GM10266 (cell line): ENCODE data around the gene PLPPR2.
A peak's percentile ranks its signal among the peaks of the same experiment; 100 is the strongest.
"Not testable (repeated sequence)": the region's sequence is repeated elsewhere in the genome, so short reads cannot be mapped to it uniquely, and the experiment has no call there.

Source experiments
- DNase-seq: peaks from one replicate; pipeline ENCODE4 v3.0.0; 2012; ENCODE audit errors: extremely low spot score
- TF ChIP-seq, protein P1 (sequence below): IDR thresholded peaks from 2 replicates; pipeline ENCODE4 v1.5.1; 2012; ENCODE audit warnings: mild to moderate bottlenecking, low read depth; ENCODE audit not compliant: control insufficient read depth, insufficient read depth; ENCODE audit errors: missing control alignments

PLPPR2 gene

DNA sequence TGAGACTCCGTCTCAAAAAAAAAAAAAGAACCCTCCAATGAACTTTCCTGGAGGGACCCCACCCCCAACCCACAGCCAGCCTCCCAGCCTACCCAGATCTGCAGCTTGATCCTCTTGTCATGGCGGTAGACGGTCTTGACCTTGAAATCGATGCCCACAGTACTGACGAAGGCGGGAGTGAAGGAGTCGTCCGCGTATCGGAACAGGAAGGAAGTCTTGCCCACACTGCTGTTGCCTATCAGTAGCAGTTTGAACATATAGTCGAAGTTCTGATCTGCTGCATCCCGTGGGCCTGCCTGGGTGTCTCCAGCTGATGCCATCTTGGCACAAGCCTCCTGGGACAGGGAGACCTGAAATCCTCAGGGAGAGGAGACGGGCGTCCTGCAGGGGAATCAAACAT lies 18.2 kb upstream of the PLPPR2 start:
- no peak for DNase-seq

DNA sequence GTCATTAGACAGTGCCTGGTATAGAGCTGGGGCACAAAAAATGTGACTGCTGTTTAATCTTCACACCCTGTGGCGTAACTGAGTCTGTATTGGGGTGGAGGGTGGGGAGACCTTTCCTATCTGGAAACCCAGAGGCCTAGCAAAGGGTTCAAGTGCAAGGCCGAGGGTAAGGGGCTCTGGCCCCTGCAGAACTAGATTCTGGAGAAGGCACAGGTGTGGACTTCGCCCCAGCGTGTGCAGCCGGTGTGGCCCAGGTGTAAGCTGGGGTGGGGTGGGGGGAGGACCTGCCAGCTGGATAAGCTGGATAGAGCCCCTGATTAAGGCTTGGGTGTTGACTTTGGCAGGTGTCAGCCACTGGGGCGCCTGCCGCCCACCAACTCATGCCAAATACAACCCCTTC lies 17.1 kb upstream of the PLPPR2 start:
- TF ChIP-seq, protein P1, sequence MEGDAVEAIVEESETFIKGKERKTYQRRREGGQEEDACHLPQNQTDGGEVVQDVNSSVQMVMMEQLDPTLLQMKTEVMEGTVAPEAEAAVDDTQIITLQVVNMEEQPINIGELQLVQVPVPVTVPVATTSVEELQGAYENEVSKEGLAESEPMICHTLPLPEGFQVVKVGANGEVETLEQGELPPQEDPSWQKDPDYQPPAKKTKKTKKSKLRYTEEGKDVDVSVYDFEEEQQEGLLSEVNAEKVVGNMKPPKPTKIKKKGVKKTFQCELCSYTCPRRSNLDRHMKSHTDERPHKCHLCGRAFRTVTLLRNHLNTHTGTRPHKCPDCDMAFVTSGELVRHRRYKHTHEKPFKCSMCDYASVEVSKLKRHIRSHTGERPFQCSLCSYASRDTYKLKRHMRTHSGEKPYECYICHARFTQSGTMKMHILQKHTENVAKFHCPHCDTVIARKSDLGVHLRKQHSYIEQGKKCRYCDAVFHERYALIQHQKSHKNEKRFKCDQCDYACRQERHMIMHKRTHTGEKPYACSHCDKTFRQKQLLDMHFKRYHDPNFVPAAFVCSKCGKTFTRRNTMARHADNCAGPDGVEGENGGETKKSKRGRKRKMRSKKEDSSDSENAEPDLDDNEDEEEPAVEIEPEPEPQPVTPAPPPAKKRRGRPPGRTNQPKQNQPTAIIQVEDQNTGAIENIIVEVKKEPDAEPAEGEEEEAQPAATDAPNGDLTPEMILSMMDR = no peak
- no peak for DNase-seq

More for the DNA sequence above, 18.2 kb upstream of the PLPPR2 start:
- TF ChIP-seq, protein P1 = no peak

DNA sequence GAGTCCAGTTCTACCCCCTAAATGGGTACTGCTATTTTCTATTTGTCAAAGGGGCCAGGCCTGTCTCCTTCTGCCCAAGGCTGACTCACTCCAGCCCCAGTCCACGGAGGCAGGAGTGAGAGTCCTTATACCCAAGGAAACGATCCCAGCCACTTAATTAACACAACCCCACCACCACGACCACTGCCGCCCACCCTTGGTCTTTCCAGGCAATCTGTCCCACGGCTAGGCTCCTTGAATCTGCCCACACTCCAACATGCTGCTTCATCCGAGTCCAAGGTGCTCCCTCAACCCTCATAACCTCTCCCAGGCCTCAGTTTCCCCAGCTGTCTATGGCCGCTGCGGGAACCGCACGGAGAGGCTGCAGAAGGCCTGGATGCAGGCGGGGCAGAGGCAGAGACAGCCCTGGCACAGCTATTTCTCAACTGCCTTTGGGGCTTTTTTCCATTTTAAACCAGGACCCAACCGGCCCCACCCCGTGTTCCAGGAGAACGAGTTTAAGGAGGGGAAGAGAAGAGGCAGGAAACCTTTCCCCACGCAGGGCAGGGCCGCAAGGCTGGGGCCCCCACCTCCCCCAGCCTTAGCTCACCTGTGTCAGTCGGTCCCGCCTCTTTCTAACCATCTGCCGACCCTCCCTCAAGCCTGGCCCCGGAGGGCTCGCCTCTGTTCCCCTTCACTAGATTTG lies 16.5 kb upstream of the PLPPR2 start:
- no peak for DNase-seq
- TF ChIP-seq, protein P1 = no peak

DNA sequence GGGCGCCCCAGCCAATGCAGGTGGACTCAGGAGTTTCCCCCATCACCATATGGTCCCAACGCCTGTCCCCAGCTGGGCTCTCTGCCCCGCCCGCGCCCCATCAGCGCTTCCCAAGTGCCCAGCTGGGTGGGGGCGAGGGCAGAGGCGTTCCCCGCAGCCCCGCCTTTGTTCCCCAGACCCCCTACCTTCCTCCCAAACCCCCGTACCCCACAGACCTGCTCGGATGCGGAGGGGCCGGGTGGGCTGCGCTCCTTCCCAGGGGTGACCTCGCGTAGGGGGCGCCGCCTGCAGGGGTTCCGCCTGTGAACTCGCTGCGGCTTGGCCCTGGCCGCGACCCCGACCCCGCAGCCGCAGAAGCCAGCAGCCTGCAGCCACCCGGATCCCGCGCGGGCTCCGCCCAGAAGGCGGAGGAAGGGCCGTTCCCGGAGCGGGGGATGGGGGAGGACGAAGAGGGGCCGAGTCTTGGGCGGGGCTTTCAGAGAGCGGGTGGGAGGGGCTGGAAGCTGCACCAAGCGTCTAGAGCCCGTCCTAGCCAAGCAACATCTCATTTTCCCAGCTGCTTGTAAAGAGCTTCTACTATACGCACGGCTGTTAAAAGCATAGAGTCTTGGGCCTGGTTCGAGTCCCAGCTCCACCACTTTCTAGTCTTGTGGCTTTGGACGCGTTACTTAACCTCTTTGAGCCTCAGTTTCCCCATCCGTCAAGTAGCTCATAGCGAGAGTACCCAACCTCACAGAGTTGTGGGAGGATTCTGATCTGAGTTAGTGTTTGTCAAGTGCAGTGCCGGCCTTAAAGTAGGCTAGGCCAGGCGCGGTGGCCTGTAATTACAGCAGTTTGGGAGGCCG lies 15.8 kb upstream of the PLPPR2 start, which contains the start of gene RAB3D:
TSS of gene RAB3D (minus strand) at position 404 of the 845 bp plus-strand sequence. CDS start 2,258 bp downstream, outside the sequence.
- peak; percentile 95 for DNase-seq
- TF ChIP-seq, protein P1 = no peak

DNA sequence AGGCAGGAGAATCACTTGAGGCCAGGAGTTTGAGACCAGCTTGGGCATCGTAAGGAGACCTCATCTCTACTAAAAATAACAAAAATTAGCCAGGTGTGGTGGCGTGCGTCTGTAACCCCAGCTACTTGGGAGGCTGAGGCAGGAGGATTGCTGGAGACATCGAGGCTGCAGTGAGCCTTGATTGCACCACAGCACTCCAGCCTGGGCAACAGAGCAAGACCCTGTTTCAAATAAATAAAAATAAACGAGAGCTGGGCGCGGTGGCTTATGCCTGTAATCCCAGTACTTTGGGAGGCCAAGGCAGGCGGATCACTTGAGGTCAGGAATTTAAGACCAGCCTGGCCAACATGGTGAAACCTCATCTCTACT lies 15.1 kb upstream of the PLPPR2 start:
- not testable (repeated sequence) for DNase-seq

DNA sequence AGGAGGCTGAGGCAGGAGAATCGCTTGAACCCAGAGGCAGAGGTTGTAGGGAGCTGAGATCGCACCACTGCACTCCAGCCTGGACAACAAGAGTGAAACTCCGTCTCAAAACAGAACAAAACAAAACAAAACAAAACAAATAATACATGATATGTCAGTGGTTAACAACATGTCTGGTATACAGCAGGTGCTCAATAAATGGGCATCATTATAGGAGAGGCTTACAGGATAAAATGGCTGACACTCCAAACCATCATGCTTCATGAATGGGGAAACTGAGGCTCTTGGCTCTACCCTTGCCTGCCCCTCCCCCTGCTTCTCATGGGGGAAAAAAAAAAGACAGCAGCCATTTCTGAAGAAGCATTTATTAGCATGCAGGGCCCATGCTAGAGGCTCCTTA lies 12.8 kb upstream of the PLPPR2 start:
- no peak for DNase-seq

DNA sequence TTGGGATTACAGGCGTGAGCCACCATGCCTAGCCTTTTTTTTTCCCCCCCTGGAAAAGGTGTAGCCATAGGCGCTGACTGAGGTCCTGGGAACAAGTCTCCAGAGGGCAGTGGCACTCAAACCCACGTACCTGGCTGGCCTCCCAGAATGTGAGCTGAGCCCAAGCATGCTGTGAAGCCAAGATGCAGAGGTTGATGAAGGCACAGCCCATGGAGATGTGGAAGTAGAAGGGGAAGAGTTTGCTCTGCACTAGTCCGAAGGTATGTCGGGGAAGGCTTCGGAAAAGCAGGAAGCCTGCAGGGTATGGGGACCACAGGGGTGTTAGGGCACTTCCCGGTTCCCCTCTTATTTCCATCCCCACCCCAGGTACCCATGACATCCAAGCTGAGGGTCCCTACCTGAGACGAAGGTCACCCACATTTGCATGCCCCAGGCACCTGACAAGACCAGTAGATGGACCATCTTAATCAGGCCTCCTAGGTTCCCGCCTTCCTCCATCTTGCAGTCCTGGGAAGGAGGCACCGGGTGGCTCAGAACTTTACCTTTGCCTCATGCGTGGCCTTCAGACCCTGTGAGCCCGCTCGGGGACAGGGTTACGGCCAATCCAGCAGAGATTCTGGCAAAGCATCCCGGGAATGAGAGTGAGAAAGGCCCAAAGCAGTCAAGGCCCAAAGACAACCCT lies 10.0 kb upstream of the PLPPR2 start:
- TF ChIP-seq, protein P1 = no peak
- DNase-seq = no peak

More for the DNA sequence above, 12.8 kb upstream of the PLPPR2 start:
- TF ChIP-seq, protein P1 = no peak
